Measurements from ENCODE around the gene KAT8. TPM values are rescaled to one million over a fixed set of nuclear protein-coding genes. Genes with fewer than 3 reads are reported as not detected.
"Not testable (repeated sequence)": the region's sequence is repeated elsewhere in the genome, so short reads cannot be mapped to it uniquely, and the experiment has no call there.

Gene KAT8
- total RNA-seq, 4 donors from 2014 or later: 61.0 to 83.4 (median 72.6) TPM

- WGBS: 77% methylated on average over 5 of the region's 5 CpGs
- H3K27ac ChIP-seq (replicated peaks in 1 of 4): no peak overlapping the region
These were observed 31.9 kb downstream of the KAT8 start for GRCh38 chr16:31149332-31149731.

GRCh38 chr16:31149894-31150890 lies 32.7 kb downstream of the KAT8 start, which contains the start of gene PRSS36:
PRSS36 (minus strand) TSS chr16:31150066; CDS start chr16:31150035, 31 bp downstream.
- Histone ChIP-seq H3K4me3 (peak within 1 kb of the TSS in 1 of 4 donors; percentile 4), H3K4me1 (peaks cover 0 to 6% (median 5%) of the 10 kb centered on the region in 4 donors), H3K27me3 (peaks cover 0 to 50% (median 0%) of the 10 kb centered on the region in 4 donors), H3K36me3 (no peaks in the 10 kb centered on the region), H3K27ac (replicated peaks in 1 of 4) (peak within 1 kb of the TSS in 1 of 4 donors; percentile 22), H3K9me3 (no peaks in the 10 kb centered on the region)
- TF ChIP-seq EP300 (IDR thresholded peaks at IDR 0.05) (no peak), POLR2A (IDR thresholded peaks at IDR 0.05; ENCODE audit: low read depth) (no peak), CTCF (IDR thresholded peaks at IDR 0.05) (no peak), POLR2AphosphoS5 (IDR thresholded peaks at IDR 0.05) (no peak)
- intact Hi-C loops (cut with DNase I): no loop called here
- DNase-seq (ENCODE audit: extremely low spot score): no peak
- WGBS: 71% methylated on average over 7 of the region's 11 CpGs

More at GRCh38 chr16:31149332-31149731, 31.9 kb downstream of the KAT8 start:
- H3K36me3 ChIP-seq: no peaks in the 10 kb centered on the region
- intact Hi-C loops (cut with DNase I): no loop called here
- DNase-seq (ENCODE audit: extremely low spot score): no peak
- H3K9me3 ChIP-seq: no peaks in the 10 kb centered on the region
- peaks cover 0 to 45% (median 0%) of the 10 kb centered on the region in 4 donors for H3K27me3 ChIP-seq
- TF ChIP-seq POLR2A (IDR thresholded peaks at IDR 0.05; ENCODE audit: low read depth) (no peak), EP300 (IDR thresholded peaks at IDR 0.05) (no peak), POLR2AphosphoS5 (IDR thresholded peaks at IDR 0.05) (no peak), CTCF (IDR thresholded peaks at IDR 0.05) (no peak)
- peaks cover 0 to 6% (median 5%) of the 10 kb centered on the region in 4 donors for H3K4me1 ChIP-seq
- no peak overlapping the region for H3K4me3 ChIP-seq

GRCh38 chr16:31150976-31151375 lies 33.5 kb downstream of the KAT8 start:
- H3K4me1 ChIP-seq; intact Hi-C loops (cut with DNase I): not testable (repeated sequence)
- WGBS: 62% methylated on average over 6 of the region's 6 CpGs

GRCh38 chr16:31157136-31157535 lies 39.7 kb downstream of the KAT8 start:
- TF ChIP-seq EP300 (IDR thresholded peaks at IDR 0.05): no peak
- TF ChIP-seq POLR2AphosphoS5 (IDR thresholded peaks at IDR 0.05): no peak
- TF ChIP-seq CTCF (IDR thresholded peaks at IDR 0.05): no peak
- no peak for TF ChIP-seq POLR2A (IDR thresholded peaks at IDR 0.05; ENCODE audit: low read depth)
- Histone ChIP-seq H3K4me3 (no peak overlapping the region), H3K9me3 (no peaks in the 10 kb centered on the region), H3K4me1 (no peaks in the 10 kb centered on the region), H3K27me3 (peaks cover 0 to 41% (median 0%) of the 10 kb centered on the region in 4 donors), H3K27ac (replicated peaks in 1 of 4) (no peak overlapping the region), H3K36me3 (no peaks in the 10 kb centered on the region)
- intact Hi-C loops (cut with DNase I): no loop called here
- WGBS: 65% methylated on average over 8 of the region's 8 CpGs
- DNase-seq (ENCODE audit: extremely low spot score): no peak

More at GRCh38 chr16:31150976-31151375, 33.5 kb downstream of the KAT8 start:
- H3K4me3 ChIP-seq; H3K36me3 ChIP-seq; DNase-seq (ENCODE audit: extremely low spot score); H3K27ac ChIP-seq (replicated peaks in 1 of 4); H3K9me3 ChIP-seq: not testable (repeated sequence)
- peaks cover 0 to 55% (median 0%) of the 10 kb centered on the region in 4 donors for H3K27me3 ChIP-seq

- no peak overlapping the region for H3K4me3 ChIP-seq
- no peaks in the 10 kb centered on the region for H3K9me3 ChIP-seq
- no peak overlapping the region for H3K27ac ChIP-seq (replicated peaks in 1 of 4)
- TF ChIP-seq CTCF (IDR thresholded peaks at IDR 0.05) (no peak), POLR2AphosphoS5 (IDR thresholded peaks at IDR 0.05) (no peak), EP300 (IDR thresholded peaks at IDR 0.05) (no peak), POLR2A (IDR thresholded peaks at IDR 0.05; ENCODE audit: low read depth) (no peak)
- H3K27me3 ChIP-seq: no peaks in the 10 kb centered on the region
- H3K36me3 ChIP-seq: no peaks in the 10 kb centered on the region
- 89% methylated on average over 8 of the region's 8 CpGs for WGBS
- peaks cover 0 to 5% (median 0%) of the 10 kb centered on the region in 4 donors for H3K4me1 ChIP-seq
- no peak for DNase-seq (ENCODE audit: extremely low spot score)
- intact Hi-C loops (cut with DNase I): no loop called here
These were observed 49.9 kb downstream of the KAT8 start for GRCh38 chr16:31167315-31167714.
